GM19452 (cell line): ENCODE data around the gene SH3BGRL2.
A peak's percentile ranks its signal among the peaks of the same experiment; 100 is the strongest.
"Not testable (repeated sequence)": the region's sequence is repeated elsewhere in the genome, so short reads cannot be mapped to it uniquely, and the experiment has no call there.

Experiments used
- ATAC-seq: cut with Tn5 transposase; IDR thresholded peaks from one replicate; pipeline ENCODE4 v1.9.1; 2021; ENCODE audit not compliant: unreplicated experiment

Gene SH3BGRL2

GRCh38 chr6:79613912-79614311, 17.2 kb upstream of the SH3BGRL2 start:
- no peak for ATAC-seq

- peak; percentile 75 for ATAC-seq
These were observed 16.5 kb upstream of the SH3BGRL2 start for GRCh38 chr6:79614326-79615305.

- no peak for ATAC-seq
These were observed 13.6 kb upstream of the SH3BGRL2 start for GRCh38 chr6:79617518-79617941.

GRCh38 chr6:79618425-79618824, 12.7 kb upstream of the SH3BGRL2 start:
- ATAC-seq: not testable (repeated sequence)

GRCh38 chr6:79621579-79621978, 9.6 kb upstream of the SH3BGRL2 start:
- no peak for ATAC-seq

GRCh38 chr6:79622364-79622763, 8.8 kb upstream of the SH3BGRL2 start:
- ATAC-seq: no peak

GRCh38 chr6:79623106-79623505, 8.0 kb upstream of the SH3BGRL2 start:
- ATAC-seq: no peak

- ATAC-seq: no peak
These were observed 5.4 kb upstream of the SH3BGRL2 start for GRCh38 chr6:79625746-79626145.

GRCh38 chr6:79626811-79627210, 4.3 kb upstream of the SH3BGRL2 start:
- no peak for ATAC-seq

- ATAC-seq: no peak
These were observed 3.7 kb upstream of the SH3BGRL2 start for GRCh38 chr6:79627422-79627821.

- ATAC-seq: no peak
These were observed 2.5 kb upstream of the SH3BGRL2 start for GRCh38 chr6:79628466-79629288.

- ATAC-seq: no peak
These were observed 698 bp upstream of the SH3BGRL2 start for GRCh38 chr6:79630380-79630882.

- no peak for ATAC-seq
These were observed 604 bp downstream of the SH3BGRL2 start for GRCh38 chr6:79631693-79632172.

GRCh38 chr6:79632580-79632979, 1.5 kb downstream of the SH3BGRL2 start:
- ATAC-seq: no peak

- ATAC-seq: no peak
These were observed 3.5 kb downstream of the SH3BGRL2 start for GRCh38 chr6:79634491-79635231.

GRCh38 chr6:79635232-79635543, 4.1 kb downstream of the SH3BGRL2 start:
- no peak for ATAC-seq

- no peak for ATAC-seq
These were observed 5.5 kb downstream of the SH3BGRL2 start for GRCh38 chr6:79636673-79637072.

- ATAC-seq: no peak
These were observed 9.3 kb downstream of the SH3BGRL2 start for GRCh38 chr6:79640146-79641111.

GRCh38 chr6:79646006-79646405, 14.9 kb downstream of the SH3BGRL2 start:
- no peak for ATAC-seq

GRCh38 chr6:79646561-79646960, 15.4 kb downstream of the SH3BGRL2 start:
- no peak for ATAC-seq
